HepG2 (cell line): ENCODE measurements around the gene VEGFA. TPM values are rescaled to one million over a fixed set of nuclear protein-coding genes. Genes with fewer than 3 reads are reported as not detected.

Experiments
- AHR ChIP-seq: IDR thresholded peaks from 2 replicates; pipeline ENCODE4 v1.6.1; 2018; ENCODE audit warnings: missing genetic modification reagents, missing compliant biosample characterization
- ARNTL ChIP-seq: sonication (generic); formaldehyde crosslinking; IDR thresholded peaks from 2 replicates; pipeline ENCODE4 v1.4.0; 2020; ENCODE audit warnings: mild to moderate bottlenecking, missing genetic modification reagents
- BATF2 ChIP-seq: sonication (generic); formaldehyde crosslinking; IDR thresholded peaks from 2 replicates; pipeline ENCODE4 v1.8.0; 2022; ENCODE audit warnings: mild to moderate bottlenecking, missing genetic modification reagents, moderate library complexity
- FOSL1 ChIP-seq: sonication (generic); formaldehyde crosslinking; IDR thresholded peaks from 2 replicates; pipeline ENCODE4 v1.9.0; 2021; ENCODE audit warnings: missing genetic modification reagents, borderline replicate concordance
- GTF2F1 ChIP-seq: fragments of 150-350 bp; IDR thresholded peaks from 2 replicates; pipeline ENCODE4 v1.6.1; 2014; ENCODE audit warnings: low read length
- HOXA3 ChIP-seq: sonication (generic); formaldehyde crosslinking; IDR thresholded peaks from 2 replicates; pipeline ENCODE4 v1.5.0; 2020; ENCODE audit warnings: missing genetic modification reagents
- IRF9 ChIP-seq: sonication (generic); formaldehyde crosslinking; IDR thresholded peaks from 2 replicates; pipeline ENCODE4 v1.8.0; 2022; ENCODE audit warnings: missing genetic modification reagents, mild to moderate bottlenecking, borderline replicate concordance
- KAT7 ChIP-seq: IDR thresholded peaks from 2 replicates; pipeline ENCODE4 v1.6.1; 2018; ENCODE audit warnings: borderline replicate concordance, missing compliant biosample characterization
- KAT8 ChIP-seq: IDR thresholded peaks from 2 replicates; pipeline ENCODE4 v1.6.1; 2016; ENCODE audit warnings: missing genetic modification reagents, missing compliant biosample characterization
- KDM2A ChIP-seq: sonication (generic); formaldehyde crosslinking; IDR thresholded peaks from 2 replicates; pipeline ENCODE4 v1.4.0; 2020; ENCODE audit warnings: low read depth, missing genetic modification reagents, borderline replicate concordance
- MEIS1 ChIP-seq: sonication (generic); formaldehyde crosslinking; IDR thresholded peaks from 2 replicates; pipeline ENCODE4 v1.9.0; 2021; ENCODE audit warnings: mild to moderate bottlenecking, missing genetic modification reagents, moderate library complexity, borderline replicate concordance
- MTA1 ChIP-seq: sonication (generic); formaldehyde crosslinking; IDR thresholded peaks from 2 replicates; pipeline ENCODE4 v1.4.0; 2020; ENCODE audit warnings: missing genetic modification reagents, mild to moderate bottlenecking, borderline replicate concordance
- PHF21A ChIP-seq: sonication (generic); formaldehyde crosslinking; IDR thresholded peaks from 2 replicates; pipeline ENCODE4 v1.5.0; 2020; ENCODE audit warnings: mild to moderate bottlenecking, missing genetic modification reagents
- PITX1 ChIP-seq: sonication (generic); formaldehyde crosslinking; IDR thresholded peaks from 2 replicates; pipeline ENCODE4 v1.5.1; 2020; ENCODE audit warnings: mild to moderate bottlenecking, missing genetic modification reagents
- PPARG ChIP-seq: conservative IDR thresholded peaks from 2 replicates; pipeline ENCODE4 v1.6.1; 2016; ENCODE audit warnings: missing biosample characterization, missing genetic modification reagents
- SKI ChIP-seq: fragments of 450-650 bp; IDR thresholded peaks from one replicate; pipeline ENCODE4 v1.6.1; 2018; ENCODE audit warnings: mild to moderate bottlenecking; ENCODE audit not compliant: partially characterized antibody
- TEAD3 ChIP-seq: optimal IDR thresholded peaks from 2 replicates; pipeline ENCODE3; 2016; ENCODE audit warnings: borderline replicate concordance
- TOE1 ChIP-seq: sonication (generic); formaldehyde crosslinking; IDR thresholded peaks from 2 replicates; pipeline ENCODE4 v1.4.0; 2020; ENCODE audit warnings: mild to moderate bottlenecking, missing genetic modification reagents
- ZNF12 ChIP-seq: sonication (generic); formaldehyde crosslinking; IDR thresholded peaks from 2 replicates; pipeline ENCODE4 v1.5.0; 2020; ENCODE audit warnings: missing genetic modification reagents
- ZNF253 ChIP-seq: sonication (generic); formaldehyde crosslinking; IDR thresholded peaks from 2 replicates; pipeline ENCODE4 v1.8.0; 2022; ENCODE audit warnings: mild to moderate bottlenecking, missing genetic modification reagents, borderline replicate concordance
- ZNF331 ChIP-seq: sonication (generic); formaldehyde crosslinking; IDR thresholded peaks from 2 replicates; pipeline ENCODE4 v1.4.0; 2020; ENCODE audit warnings: missing genetic modification reagents
- ZNF569 ChIP-seq: sonication (generic); formaldehyde crosslinking; IDR thresholded peaks from 2 replicates; pipeline ENCODE4 v1.5.0; 2020; ENCODE audit warnings: mild to moderate bottlenecking, missing genetic modification reagents, moderate library complexity, borderline replicate concordance
- ZNF572 ChIP-seq: sonication (generic); formaldehyde crosslinking; IDR thresholded peaks from 2 replicates; pipeline ENCODE4 v1.5.1; 2020; ENCODE audit warnings: mild to moderate bottlenecking, missing genetic modification reagents
- ZSCAN21 ChIP-seq: sonication (generic); formaldehyde crosslinking; IDR thresholded peaks from 2 replicates; pipeline ENCODE4 v1.8.0; 2022; ENCODE audit warnings: mild to moderate bottlenecking, missing genetic modification reagents, moderate library complexity, borderline replicate concordance
- polyA plus RNA-seq, 8 experiments: library from polyadenylated mRNA; depleted of rRNA in 3 of 8; stranded (reverse) in 7 of 8; unstranded in 1 of 8; fragments of >200 nt; fragmentation: Illumina TruSeq in 4 of 8; extraction: Trizol in 4 of 8; gene quantifications; 2 replicates each; pipeline versions ENCODE4 v1.2.1 to v1.2.3, GENCODE V29; 2011 to 2016; ENCODE audit warnings: low read depth in 4 of 8, missing spikeins in 1 of 8, mixed read lengths in 1 of 8; ENCODE audit not compliant: insufficient read depth in 1 of 8
- total RNA-seq, 5 experiments: library from RNA; depleted of rRNA; stranded (reverse); fragments of >200 nt; fragmentation: Illumina TruSeq; extraction: Trizol; gene quantifications; 2 replicates each; pipeline ENCODE4 v1.2.3, GENCODE V29; 2016; ENCODE audit warnings: low read depth in 1 of 5
- TF ChIP-seq, protein P1 (sequence below): sonication (generic); formaldehyde crosslinking; IDR thresholded peaks from 2 replicates; pipeline ENCODE4 v1.5.1; 2020; ENCODE audit warnings: mild to moderate bottlenecking, missing genetic modification reagents, moderate library complexity

The VEGFA gene
- total and polyA plus RNA-seq, 2 of the 13 experiments (the other 11 are each of a cell fraction or from before 2014, with no cell fraction given): 68.1 to 629 TPM

DNA sequence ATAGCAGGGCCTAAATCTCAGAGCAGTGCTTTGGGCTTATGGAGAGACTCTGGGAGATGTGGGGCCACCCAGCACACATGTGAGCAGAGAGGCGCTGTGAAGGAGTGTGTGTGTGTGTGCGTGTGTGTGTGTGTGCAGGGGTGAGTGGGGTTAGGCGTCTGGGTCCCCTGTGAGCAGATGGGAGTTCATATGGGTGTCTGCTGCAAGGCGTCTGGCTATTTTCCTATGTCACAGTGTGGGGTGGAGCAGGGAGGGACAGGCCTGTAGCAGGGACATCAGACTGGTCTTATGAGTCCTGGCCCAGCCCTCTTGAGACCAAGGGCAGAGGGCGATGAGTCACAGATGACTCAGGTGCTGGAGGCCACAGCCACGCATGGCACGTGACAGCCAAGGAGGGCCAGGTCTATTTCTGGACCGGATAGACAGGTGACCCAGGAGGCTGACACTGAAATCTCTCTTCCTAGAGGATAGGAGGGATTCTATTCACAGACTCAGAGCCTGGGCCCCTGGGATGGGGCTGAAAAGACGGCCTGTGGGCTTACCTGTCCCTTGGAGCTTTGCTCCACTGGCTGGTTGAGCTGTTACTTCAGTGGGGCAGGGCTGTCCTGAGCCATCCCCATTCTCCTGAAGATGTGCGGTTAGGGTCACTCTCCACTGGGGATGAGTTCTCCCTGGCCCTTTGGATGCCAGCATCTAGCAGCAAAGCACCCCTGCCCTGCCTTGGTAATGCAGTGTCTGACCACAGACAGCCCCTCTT lies 28.9 kb downstream of the VEGFA start (continued):
- peak; percentile 65 for TF ChIP-seq TEAD3 (CRISPR knock-in tag)
- TF ChIP-seq BATF2: no peak
- TF ChIP-seq, protein P1, sequence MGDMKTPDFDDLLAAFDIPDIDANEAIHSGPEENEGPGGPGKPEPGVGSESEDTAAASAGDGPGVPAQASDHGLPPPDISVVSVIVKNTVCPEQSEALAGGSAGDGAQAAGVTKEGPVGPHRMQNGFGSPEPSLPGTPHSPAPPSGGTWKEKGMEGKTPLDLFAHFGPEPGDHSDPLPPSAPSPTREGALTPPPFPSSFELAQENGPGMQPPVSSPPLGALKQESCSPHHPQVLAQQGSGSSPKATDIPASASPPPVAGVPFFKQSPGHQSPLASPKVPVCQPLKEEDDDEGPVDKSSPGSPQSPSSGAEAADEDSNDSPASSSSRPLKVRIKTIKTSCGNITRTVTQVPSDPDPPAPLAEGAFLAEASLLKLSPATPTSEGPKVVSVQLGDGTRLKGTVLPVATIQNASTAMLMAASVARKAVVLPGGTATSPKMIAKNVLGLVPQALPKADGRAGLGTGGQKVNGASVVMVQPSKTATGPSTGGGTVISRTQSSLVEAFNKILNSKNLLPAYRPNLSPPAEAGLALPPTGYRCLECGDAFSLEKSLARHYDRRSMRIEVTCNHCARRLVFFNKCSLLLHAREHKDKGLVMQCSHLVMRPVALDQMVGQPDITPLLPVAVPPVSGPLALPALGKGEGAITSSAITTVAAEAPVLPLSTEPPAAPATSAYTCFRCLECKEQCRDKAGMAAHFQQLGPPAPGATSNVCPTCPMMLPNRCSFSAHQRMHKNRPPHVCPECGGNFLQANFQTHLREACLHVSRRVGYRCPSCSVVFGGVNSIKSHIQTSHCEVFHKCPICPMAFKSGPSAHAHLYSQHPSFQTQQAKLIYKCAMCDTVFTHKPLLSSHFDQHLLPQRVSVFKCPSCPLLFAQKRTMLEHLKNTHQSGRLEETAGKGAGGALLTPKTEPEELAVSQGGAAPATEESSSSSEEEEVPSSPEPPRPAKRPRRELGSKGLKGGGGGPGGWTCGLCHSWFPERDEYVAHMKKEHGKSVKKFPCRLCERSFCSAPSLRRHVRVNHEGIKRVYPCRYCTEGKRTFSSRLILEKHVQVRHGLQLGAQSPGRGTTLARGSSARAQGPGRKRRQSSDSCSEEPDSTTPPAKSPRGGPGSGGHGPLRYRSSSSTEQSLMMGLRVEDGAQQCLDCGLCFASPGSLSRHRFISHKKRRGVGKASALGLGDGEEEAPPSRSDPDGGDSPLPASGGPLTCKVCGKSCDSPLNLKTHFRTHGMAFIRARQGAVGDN (CRISPR knock-in tag): peak; percentile 77
- 0 out of 2 replicates have a peak, but pooled peaks have one; percentile 72 for TF ChIP-seq ZNF572 (CRISPR knock-in tag)
- TF ChIP-seq GTF2F1: no peak
- peak; percentile 61; the same call in 1 of the 2 replicates for TF ChIP-seq KDM2A (CRISPR knock-in tag)
- 0 out of 2 replicates have a peak, but pooled peaks have one; percentile 30 for TF ChIP-seq IRF9
- TF ChIP-seq FOSL1: peak; percentile 97
- peak; percentile 65; the same call in 1 of the 2 replicates for TF ChIP-seq AHR (CRISPR knock-in tag)
- TF ChIP-seq KAT7: 0 out of 2 replicates have a peak, but pooled peaks have one; percentile 34
- TF ChIP-seq PPARG (CRISPR knock-in tag): peak; percentile 83
- TF ChIP-seq SKI: peak; percentile 53
- TF ChIP-seq ZNF253 (CRISPR knock-in tag): 0 out of 2 replicates have a peak, but pooled peaks have one; percentile 59
- peak; percentile 20; the same call in 1 of the 2 replicates for TF ChIP-seq ZNF12 (CRISPR knock-in tag)
- no peak for TF ChIP-seq TOE1 (CRISPR knock-in tag)
- 0 out of 2 replicates have a peak, but pooled peaks have one; percentile 69 for TF ChIP-seq MEIS1 (CRISPR knock-in tag)
- TF ChIP-seq ZNF331 (CRISPR knock-in tag): peak; percentile 40; the same call in 1 of the 2 replicates
- TF ChIP-seq MTA1 (CRISPR knock-in tag): peak; percentile 90; the same call in 1 of the 2 replicates
- TF ChIP-seq PHF21A (CRISPR knock-in tag): peak; percentile 67
- TF ChIP-seq PITX1 (CRISPR knock-in tag): peak; percentile 70; the same call in 1 of the 2 replicates
- no peak for TF ChIP-seq ZNF569 (CRISPR knock-in tag)
- peak; percentile 96 for TF ChIP-seq ARNTL (CRISPR knock-in tag)
- TF ChIP-seq HOXA3: peak; percentile 59; the same call in 1 of the 2 replicates
- TF ChIP-seq KAT8 (CRISPR knock-in tag): peak; percentile 36; the same call in 1 of the 2 replicates
- no peak; the same call in 1 of the 2 replicates for TF ChIP-seq ZSCAN21 (CRISPR knock-in tag)
